Measurements from ENCODE around the gene MED23.

The MED23 gene, protein sequence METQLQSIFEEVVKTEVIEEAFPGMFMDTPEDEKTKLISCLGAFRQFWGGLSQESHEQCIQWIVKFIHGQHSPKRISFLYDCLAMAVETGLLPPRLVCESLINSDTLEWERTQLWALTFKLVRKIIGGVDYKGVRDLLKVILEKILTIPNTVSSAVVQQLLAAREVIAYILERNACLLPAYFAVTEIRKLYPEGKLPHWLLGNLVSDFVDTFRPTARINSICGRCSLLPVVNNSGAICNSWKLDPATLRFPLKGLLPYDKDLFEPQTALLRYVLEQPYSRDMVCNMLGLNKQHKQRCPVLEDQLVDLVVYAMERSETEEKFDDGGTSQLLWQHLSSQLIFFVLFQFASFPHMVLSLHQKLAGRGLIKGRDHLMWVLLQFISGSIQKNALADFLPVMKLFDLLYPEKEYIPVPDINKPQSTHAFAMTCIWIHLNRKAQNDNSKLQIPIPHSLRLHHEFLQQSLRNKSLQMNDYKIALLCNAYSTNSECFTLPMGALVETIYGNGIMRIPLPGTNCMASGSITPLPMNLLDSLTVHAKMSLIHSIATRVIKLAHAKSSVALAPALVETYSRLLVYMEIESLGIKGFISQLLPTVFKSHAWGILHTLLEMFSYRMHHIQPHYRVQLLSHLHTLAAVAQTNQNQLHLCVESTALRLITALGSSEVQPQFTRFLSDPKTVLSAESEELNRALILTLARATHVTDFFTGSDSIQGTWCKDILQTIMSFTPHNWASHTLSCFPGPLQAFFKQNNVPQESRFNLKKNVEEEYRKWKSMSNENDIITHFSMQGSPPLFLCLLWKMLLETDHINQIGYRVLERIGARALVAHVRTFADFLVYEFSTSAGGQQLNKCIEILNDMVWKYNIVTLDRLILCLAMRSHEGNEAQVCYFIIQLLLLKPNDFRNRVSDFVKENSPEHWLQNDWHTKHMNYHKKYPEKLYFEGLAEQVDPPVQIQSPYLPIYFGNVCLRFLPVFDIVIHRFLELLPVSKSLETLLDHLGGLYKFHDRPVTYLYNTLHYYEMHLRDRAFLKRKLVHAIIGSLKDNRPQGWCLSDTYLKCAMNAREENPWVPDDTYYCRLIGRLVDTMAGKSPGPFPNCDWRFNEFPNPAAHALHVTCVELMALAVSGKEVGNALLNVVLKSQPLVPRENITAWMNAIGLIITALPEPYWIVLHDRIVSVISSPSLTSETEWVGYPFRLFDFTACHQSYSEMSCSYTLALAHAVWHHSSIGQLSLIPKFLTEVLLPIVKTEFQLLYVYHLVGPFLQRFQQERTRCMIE (N-terminal part only)

DNA sequence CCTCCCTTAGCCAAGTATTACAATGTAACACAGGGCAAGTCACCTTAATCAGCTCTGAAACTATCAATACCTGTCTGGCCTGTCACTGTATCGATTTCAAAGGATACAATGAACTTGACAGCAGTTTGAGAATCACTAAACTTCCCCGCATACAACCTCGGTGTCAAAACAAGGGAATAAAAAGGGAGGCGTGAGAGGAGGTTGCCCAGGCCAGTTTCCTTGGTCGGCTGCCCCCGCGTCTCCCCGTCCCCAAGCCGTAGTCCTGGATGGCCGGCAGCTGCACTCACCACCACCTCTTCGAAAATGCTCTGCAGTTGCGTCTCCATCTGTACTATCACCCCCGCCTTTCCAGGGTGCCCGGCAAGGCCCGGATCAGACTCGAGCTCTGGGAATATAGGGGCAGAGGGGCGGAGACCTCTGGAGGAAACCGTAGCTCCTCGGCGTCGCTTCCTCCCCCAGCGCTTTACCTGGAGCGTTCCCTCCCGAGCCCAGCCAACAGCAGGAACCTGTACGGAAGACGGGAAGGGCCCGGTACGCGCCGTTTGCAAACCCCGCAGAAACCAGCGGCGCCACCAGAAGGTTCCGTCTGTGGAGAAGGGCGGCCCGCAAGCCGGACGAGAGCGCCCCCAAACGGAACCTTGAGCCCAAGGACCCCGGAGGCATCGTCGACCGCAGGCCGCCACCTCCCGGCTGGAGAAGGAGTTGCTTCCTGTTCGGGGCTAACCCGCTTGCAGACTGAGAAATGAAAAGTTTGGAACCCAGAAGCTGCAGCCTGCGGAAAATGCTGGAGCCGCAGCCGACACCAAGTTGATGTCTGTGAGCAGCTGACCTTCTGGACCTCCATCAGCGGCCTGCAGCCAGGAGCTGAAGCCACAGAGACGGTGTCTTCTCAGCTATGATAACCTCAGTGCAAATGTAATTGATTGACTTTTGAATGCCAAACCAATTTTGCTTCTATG, at the start of gene MED23:
TSS of gene MED23 (minus strand) at position 519 of the 959 bp plus-strand sequence. CDS start at position 326, 193 bp downstream.
- DNase-seq (ENCODE audit: insufficient read length, low spot score) (peak; percentile 80), FAIRE-seq (peak; percentile 79)

DNA sequence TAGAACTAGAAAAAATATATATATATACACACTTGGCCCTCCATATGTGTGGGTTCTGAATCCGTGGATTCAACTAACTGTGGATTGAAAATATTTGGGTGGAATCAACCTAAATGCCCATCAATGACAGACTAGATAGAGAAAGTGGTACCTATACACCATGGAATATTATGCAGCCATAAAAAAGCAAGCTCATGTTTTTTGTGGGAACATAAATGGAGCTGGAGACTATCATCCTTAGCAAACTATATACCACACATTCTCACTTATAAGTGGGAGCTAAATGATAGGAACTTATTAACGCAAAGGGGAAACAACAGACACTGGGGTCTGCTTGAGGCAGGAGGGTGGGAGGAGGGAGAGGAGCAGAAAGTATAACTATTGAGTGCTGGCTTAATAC, 45.1 kb upstream of the MED23 start:
- no peak for FAIRE-seq
- no peak for DNase-seq (ENCODE audit: insufficient read length, low spot score)

DNA sequence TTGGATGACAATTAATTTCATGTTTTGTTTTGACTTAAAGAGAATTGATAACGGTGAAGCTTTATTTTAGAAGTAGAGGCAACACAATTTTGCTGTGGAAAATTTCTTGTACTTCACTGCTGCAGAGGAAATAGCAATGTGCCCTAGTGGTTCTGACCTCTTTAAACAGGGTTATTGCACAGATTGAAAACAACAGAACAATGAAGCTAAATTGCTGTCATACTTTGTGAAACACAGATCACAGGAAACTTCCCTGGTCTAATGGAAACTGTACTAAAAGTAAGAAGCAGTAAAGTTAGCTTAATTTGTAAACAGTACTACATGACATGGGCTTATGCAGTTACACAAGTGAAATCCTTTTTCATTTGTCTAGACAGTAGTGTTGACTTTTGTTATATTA, 41.8 kb upstream of the MED23 start:
- no peak for FAIRE-seq
- no peak for DNase-seq (ENCODE audit: insufficient read length, low spot score)

DNA sequence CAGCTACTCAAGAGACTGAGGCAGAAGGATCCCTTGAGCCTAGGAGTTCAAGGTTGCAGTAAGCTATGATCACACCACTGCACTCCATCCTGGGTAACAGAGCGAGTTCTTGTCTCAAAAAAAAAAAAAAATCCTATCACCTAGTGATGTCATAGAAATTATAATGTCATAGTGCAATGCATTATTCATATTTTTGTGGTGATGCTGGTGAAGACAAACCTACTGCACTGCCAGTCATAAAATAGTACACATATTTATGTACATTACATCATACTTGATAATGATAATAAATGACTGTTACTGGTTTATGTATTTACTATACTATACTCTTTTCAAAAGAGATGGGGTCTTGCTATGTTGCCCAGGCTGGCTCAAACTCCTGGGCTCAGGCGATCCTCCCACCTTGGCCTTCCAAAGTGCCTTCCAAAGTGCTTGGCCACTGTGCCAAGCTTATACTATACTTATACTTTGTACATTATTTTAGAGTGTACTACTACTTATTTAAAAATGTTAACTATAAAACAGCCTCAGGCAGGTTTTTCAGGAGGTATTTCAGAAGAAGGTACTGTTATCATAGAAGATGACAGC, 35.6 kb upstream of the MED23 start:
- DNase-seq (ENCODE audit: insufficient read length, low spot score) (no peak), FAIRE-seq (no peak)

DNA sequence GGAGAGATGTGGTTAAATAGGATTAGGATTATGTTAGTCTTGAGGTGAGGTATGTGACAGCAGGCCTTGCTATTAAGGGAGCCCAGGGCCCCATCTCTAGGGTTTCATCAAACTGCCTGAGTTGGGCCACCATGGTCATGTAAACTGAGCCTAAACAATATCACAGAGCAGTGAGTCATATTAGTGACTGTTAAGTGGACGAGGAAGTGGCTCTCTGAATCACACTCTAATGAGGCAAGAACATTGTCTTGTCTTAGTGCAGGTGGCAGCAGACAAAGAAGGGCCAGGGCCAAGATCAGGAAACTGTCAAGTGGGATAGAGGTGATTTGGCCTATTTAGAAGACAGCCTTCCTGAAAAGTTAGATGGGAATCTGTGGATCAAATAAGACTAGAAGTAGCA, 32.2 kb upstream of the MED23 start:
- no peak for FAIRE-seq
- no peak for DNase-seq (ENCODE audit: insufficient read length, low spot score)

DNA sequence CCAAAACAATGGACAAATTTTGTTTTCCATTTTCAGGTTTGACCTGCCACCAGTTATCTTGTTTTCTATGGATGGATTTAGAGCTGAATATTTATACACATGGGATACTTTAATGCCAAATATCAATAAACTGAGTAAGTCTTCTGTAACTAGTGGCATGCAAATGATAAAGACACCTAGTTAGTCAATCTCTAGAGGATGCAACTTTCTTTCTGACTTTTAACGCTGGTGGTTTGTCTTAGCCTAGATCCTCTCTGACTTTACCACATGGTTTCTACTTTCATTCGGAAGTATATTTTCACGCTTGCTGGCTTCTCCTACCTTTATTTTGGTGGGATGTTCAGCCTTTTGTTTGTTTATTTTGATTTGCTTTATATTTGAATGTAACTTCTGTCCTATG, 30.2 kb upstream of the MED23 start:
- no peak for FAIRE-seq
- DNase-seq (ENCODE audit: insufficient read length, low spot score): no peak

DNA sequence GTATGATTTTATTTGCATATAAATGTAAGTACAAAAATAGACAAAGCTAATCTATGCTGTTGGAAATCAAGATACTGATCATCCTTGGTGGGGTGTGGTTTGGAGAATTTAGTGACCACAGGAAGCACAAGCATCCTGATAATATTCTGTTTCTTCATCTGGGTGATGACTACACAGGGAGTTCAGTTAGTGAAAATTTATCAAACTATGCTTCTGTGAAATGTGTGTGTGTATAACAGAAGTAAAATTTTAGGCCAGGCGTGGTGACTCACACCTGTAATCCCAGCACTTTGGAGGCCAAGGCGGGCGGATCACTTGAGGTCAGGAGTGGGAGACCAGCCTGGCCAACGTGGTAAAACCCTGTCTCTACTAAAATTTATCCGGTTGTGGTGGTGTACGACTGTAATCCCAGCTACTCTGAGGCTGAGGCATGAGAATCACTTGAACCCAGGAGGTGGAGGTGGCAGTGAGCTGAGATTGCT, 29.6 kb upstream of the MED23 start:
- FAIRE-seq (no peak), DNase-seq (ENCODE audit: insufficient read length, low spot score) (no peak)

DNA sequence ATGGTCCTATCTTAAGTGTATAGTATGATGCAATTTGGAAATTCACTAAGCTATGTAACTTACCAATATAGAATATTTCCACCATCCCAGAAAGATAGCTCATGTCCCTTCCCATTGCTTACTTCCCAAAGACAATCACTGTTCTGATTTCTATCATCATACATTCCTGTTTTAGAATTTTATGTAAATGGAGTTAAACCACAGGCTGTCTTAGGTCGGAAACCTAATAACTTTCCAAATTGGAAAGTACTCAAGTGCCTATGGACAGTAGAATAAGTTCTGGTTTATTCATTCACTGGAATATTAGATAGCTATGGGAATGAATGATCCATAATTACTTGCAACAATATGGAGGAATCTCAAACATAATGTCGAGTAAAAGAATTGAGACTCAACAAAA, 29.2 kb upstream of the MED23 start:
- FAIRE-seq: no peak
- no peak for DNase-seq (ENCODE audit: insufficient read length, low spot score)

DNA sequence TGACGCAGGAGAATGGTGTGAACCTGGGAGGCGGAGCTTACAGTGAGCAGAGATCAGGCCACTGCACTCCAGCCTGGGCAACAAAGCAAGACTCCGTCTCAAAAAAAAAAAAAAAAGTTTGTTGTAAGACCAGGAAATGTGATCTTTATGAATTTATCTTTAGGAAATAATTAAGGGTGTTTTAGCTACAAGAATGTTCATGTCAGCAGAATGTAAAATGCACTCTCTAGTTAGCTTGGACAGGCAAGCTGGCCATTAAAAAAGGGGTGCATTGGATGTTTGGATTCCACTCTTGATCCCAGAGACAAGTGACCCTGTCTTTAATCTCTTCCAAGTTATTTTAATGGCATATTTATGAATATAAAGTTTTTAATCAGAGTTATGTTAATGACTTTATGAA, 28.6 kb upstream of the MED23 start:
- no peak for FAIRE-seq
- no peak for DNase-seq (ENCODE audit: insufficient read length, low spot score)

DNA sequence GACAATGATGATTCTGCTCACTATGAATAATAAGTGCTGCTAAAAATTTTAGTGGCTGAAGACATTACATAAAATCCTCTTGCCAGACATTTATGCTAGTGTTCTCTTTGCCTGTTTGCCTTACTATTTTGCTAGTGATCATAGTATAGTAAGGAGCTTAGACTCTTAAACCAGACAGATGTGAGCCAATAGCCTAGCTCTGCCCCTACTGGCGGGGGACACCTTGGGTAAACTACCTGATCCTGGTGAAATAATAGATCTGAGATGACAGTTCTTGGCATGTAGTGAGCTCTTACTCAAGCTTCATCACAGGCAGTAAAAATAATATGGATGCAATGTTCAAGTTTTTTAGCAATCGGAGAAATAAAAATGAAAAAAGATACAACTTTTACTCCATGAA, 27.9 kb upstream of the MED23 start:
- DNase-seq (ENCODE audit: insufficient read length, low spot score): no peak
- FAIRE-seq: no peak

DNA sequence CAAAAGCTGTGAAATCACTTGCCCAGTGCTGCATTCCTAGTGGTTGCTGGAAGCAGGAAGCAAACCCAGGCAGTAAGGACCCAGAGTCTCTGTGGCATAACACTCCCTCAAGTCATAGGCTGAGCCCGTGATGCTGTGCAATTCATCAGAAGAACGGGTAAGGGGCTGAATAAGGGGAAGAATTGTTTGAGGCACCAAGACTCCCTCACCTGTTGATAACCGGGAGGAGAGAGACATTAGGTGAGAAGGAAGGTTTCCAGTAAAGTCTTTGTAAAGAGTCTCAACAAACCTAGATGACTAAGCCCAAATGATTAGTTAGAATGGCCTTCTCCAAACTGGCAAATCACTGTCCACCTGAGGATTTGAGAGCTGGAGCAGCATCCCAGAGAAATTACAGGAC, 27.3 kb upstream of the MED23 start:
- no peak for FAIRE-seq
- DNase-seq (ENCODE audit: insufficient read length, low spot score): no peak

DNA sequence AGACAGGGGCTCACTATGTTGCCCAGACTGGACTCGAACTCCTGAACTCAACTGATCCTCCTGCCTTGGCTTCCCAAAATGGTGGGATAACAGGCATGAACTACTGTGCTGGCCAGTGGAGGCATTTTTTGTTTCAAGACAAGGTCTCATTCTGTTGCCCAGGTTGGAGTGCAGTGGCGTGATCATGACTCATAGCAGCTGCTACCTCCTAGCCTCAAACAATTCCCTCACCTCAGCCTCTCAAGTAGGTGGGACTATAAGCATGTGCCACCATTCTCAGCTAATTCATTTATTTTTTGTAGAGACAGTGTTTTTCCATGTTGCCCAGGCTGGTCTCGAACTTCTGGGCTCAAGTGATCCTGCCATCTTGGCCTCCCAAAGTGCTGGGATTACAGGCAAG, 26.3 kb upstream of the MED23 start:
- FAIRE-seq (no peak), DNase-seq (ENCODE audit: insufficient read length, low spot score) (no peak)

DNA sequence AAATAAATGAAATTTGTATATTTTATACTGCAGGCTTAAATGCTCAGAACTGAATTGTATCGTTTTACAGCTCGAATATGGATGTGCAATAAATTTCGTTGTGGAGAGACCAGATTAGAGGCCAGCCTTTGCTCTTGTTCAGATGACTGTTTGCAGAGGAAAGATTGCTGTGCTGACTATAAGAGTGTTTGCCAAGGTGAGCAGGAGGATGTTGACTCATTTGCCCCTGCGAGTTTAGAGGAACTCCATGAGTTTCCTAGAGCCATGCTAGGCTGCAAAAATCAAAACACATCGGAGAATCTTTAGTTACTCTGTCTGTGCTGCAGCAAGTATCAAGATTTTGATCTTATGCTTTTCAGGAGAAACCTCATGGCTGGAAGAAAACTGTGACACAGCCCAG, 24.4 kb upstream of the MED23 start:
- no peak for DNase-seq (ENCODE audit: insufficient read length, low spot score)
- no peak for FAIRE-seq

DNA sequence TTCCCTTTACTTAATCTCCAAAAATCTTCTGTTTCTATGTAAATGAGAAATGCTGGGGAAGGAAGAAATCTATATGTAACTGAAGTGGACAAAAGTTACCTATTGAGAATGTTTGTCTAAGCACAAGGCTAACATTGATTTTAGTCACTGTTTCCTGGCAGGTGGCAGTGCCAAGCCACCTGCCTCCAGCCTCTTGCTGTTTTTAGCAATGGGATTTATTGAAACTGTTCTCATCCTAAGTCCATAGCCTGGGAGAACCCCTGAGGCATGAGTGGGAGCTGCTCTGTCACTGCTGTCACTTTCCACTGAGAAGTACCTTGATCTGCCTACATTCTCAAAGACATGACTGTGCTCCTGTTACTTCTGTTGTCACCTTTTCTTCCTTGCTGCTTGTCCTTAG, 23.7 kb upstream of the MED23 start:
- DNase-seq (ENCODE audit: insufficient read length, low spot score): no peak
- no peak for FAIRE-seq

DNA sequence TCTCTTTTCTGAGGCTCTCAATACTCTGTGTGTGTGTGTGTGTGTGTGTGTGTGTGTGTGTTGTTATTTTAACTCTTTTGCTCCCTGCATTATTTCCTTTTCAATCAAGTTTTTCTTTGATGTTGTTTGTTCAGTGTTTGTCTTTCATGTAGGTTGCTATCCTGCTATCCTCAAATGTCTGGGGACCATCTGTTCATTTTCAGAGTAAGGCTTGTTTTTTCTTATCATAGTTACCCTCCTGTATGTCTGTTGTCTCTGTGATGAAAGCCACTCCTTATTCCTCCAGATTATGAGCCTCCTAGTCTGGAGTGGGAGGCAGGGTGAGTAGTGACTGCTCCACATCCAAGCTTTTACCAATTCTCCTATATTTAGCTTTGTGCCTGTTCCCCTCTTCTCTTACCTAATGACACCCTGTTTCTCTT, 18.2 kb upstream of the MED23 start:
- FAIRE-seq (no peak), DNase-seq (ENCODE audit: insufficient read length, low spot score) (no peak)

DNA sequence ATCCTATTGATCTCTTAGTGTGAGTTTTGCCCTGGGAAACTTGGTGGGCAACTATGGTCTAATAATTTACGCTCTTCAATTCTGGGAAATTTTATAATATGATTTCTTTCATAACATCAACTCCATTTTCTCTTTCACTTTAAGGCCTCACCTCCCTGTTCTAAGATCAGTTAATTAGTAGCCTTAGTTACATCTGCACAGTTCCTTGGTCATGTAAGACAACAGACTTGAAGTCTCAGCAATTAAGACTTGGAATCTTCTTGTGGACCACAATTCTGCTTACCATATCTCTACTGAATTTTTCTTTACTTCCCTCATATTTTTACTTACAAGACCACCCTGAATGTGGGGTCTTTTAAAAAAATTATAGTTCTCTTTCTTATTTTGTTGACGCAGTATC, 17.8 kb upstream of the MED23 start:
- FAIRE-seq (no peak), DNase-seq (ENCODE audit: insufficient read length, low spot score) (no peak)

DNA sequence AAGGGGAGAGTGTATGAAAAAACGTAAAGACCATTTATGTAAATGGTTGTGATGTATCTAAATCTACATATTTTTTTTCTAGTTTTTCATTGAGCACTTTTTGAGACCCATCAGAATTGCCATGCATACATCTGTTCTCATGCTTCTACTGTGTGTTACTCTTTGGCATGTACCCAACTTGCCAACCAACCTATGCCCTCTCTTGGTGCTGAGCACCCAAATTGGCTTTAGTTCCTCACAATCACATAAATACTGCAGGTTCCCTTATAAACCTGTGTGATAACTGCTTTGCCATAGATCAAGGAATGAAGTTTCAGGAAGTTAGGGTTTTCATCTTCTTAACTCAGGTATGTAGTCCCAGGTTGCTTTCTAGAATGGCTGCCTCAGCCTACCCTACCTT, 16.9 kb upstream of the MED23 start:
- FAIRE-seq (no peak), DNase-seq (ENCODE audit: insufficient read length, low spot score) (no peak)

DNA sequence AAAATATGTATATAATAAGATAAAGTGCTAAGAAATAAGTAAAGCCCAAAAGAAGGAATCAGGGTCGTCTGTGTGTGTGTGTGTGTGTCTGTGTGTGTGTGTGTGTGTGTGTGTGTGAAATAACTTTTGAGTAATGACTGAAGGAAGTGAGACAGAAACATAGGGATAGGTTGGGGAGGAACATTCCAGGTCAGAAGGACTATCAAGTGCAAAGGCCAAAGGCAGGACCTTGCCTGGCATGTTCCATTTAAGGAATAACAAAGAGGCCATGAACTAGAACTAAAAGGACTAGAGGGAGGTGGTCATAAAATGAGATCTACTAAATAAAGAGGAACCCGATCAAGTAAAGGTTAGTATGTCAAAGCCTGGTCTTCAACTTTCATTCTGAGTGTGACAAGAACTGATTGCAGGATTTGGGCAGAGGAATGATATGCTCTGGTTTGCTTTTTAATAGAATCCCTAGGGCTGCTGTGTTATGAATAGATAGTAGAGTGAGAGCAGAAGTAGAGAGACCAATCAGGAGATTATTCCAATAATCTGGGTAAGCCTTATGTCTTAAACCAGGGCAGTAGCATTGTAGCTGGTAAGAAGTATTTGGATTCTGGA, 15.9 kb upstream of the MED23 start:
- FAIRE-seq: no peak

DNA sequence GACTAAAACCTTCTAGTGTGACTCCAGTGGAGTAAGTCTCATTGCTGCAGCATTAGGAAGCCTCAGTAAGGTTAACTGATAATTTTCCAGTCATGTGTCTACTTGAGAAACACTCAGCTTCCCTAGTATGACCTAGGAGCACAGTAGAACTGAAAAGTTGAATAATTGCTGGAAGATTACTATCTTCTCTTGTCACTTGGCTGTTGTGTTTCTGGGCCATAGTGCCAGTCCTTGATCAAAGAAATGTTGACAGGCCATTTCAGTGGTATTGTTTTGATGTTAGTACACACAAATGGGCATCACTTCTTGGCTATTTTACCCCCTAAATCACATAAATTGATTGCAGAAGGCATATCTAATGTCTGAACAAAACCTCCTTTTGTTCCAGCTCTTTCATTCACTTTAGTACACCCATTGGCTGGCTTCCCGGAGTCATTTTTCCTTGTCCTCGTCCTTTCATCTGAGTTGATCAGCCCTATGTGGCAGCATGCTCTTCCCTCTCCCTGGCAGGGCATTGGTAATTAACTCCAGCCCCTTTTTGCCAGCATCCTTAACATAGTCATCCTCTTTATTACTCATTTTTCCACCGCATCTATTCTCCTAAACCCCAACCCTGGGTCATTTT, 15.1 kb upstream of the MED23 start:
- FAIRE-seq: no peak

More for the DNA sequence above, 15.9 kb upstream of the MED23 start:
- DNase-seq (ENCODE audit: insufficient read length, low spot score): no peak

More for the DNA sequence above, 15.1 kb upstream of the MED23 start:
- no peak for DNase-seq (ENCODE audit: insufficient read length, low spot score)

Data from HTR-8/SVneo (cell line).